Liver (tissue), 9 donors: ENCODE measurements around the gene NMNAT2. TPM values are rescaled to one million over a fixed set of nuclear protein-coding genes. Genes with fewer than 3 reads are reported as not detected.

ENCODE experiments used
- DNase-seq: peaks from one replicate; pipeline ENCODE4 v3.0.0-alpha.2; 2017; ENCODE audit warnings: low spot score
- H3K27ac ChIP-seq, 2 donors: one replicate each; pipeline ENCODE4 v1.7.0; 2013; ENCODE audit warnings: inconsistent platforms in 2 of 2, low read length in 2 of 2, control low read depth in 1 of 2, low read depth in 1 of 2, mild to moderate bottlenecking in 1 of 2
- H3K27me3 ChIP-seq, 4 donors: one replicate each; pipeline versions ENCODE4 v1.6.1 to v1.7.0; 2013; ENCODE audit warnings: low read length in 3 of 4, inconsistent platforms in 1 of 4, mild to moderate bottlenecking in 1 of 4, moderate library complexity in 1 of 4; ENCODE audit not compliant: control insufficient read depth in 4 of 4, insufficient read depth in 4 of 4
- H3K36me3 ChIP-seq, 4 donors: one replicate each; pipeline versions ENCODE4 v1.6.1 to v1.7.0; 2013; ENCODE audit warnings: low read length in 3 of 4, mild to moderate bottlenecking in 3 of 4, low read depth in 1 of 4, moderate library complexity in 1 of 4; ENCODE audit not compliant: control insufficient read depth in 4 of 4, insufficient read depth in 3 of 4
- H3K4me1 ChIP-seq, 4 donors: one replicate each; pipeline versions ENCODE4 v1.6.1 to v1.7.0; 2013; ENCODE audit warnings: low read length in 3 of 4, mild to moderate bottlenecking in 3 of 4, moderate library complexity in 1 of 4; ENCODE audit not compliant: control insufficient read depth in 4 of 4, insufficient read depth in 4 of 4
- H3K4me3 ChIP-seq, 3 donors: one replicate each; pipeline versions ENCODE4 v1.6.1 to v1.7.0; 2013; ENCODE audit warnings: low read length in 3 of 3, control low read depth in 1 of 3, low read depth in 1 of 3, mild to moderate bottlenecking in 1 of 3
- H3K9ac ChIP-seq, 2 donors: one replicate each; pipeline ENCODE4 v1.7.0; 2013; ENCODE audit warnings: low read length in 2 of 2, mild to moderate bottlenecking in 2 of 2, moderate library complexity in 2 of 2, control low read depth in 1 of 2, low read depth in 1 of 2
- H3K9me3 ChIP-seq, 4 donors: one replicate each; pipeline versions ENCODE4 v1.6.1 to v1.7.0; 2013; ENCODE audit warnings: low read length in 3 of 4; ENCODE audit not compliant: control insufficient read depth in 4 of 4
- EGR1 ChIP-seq, 2 donors: IDR thresholded peaks; 2 replicates each; pipeline ENCODE4 v1.6.1; 2016 to 2018; ENCODE audit warnings: antibody characterized with exemption in 2 of 2, low read depth in 2 of 2
- FOXA1 ChIP-seq: IDR thresholded peaks from 2 replicates; pipeline ENCODE4 v1.6.1; 2016; ENCODE audit warnings: antibody characterized with exemption
- FOXA2 ChIP-seq: IDR thresholded peaks from 2 replicates; pipeline ENCODE4 v1.6.1; 2016; ENCODE audit warnings: antibody characterized with exemption
- GABPA ChIP-seq, 2 donors: IDR thresholded peaks in 1 of 2; conservative IDR thresholded peaks in 1 of 2; 2 replicates each; pipeline ENCODE4 v1.6.1; 2016; ENCODE audit warnings: antibody characterized with exemption in 2 of 2, mild to moderate bottlenecking in 1 of 2, moderate library complexity in 1 of 2
- HNF4A ChIP-seq, 2 donors: conservative IDR thresholded peaks; 2 replicates each; pipeline ENCODE4 v1.6.1; 2016; ENCODE audit warnings: antibody characterized with exemption in 2 of 2, mild to moderate bottlenecking in 2 of 2
- HNF4G ChIP-seq: IDR thresholded peaks from 2 replicates; pipeline ENCODE4 v1.6.1; 2016; ENCODE audit warnings: antibody characterized with exemption
- JUND ChIP-seq, 2 donors: IDR thresholded peaks; 2 replicates each; pipeline ENCODE4 v1.6.1; 2016; ENCODE audit warnings: antibody characterized with exemption in 2 of 2
- NR2F2 ChIP-seq: IDR thresholded peaks from 2 replicates; pipeline ENCODE4 v1.6.1; 2016; ENCODE audit warnings: antibody characterized with exemption
- RAD21 ChIP-seq, 2 donors: IDR thresholded peaks; 2 replicates each; pipeline ENCODE4 v1.6.1; 2016; ENCODE audit warnings: antibody characterized with exemption in 2 of 2, mild to moderate bottlenecking in 2 of 2
- RXRA ChIP-seq, 2 donors: IDR thresholded peaks; 2 replicates each; pipeline ENCODE4 v1.6.1; 2017 to 2018; ENCODE audit warnings: antibody characterized with exemption in 2 of 2, mild to moderate bottlenecking in 1 of 2
- SP1 ChIP-seq: IDR thresholded peaks from 2 replicates; pipeline ENCODE4 v1.6.1; 2018; ENCODE audit warnings: antibody characterized with exemption, mild to moderate bottlenecking
- TAF1 ChIP-seq: conservative IDR thresholded peaks from 2 replicates; pipeline ENCODE4 v1.6.1; 2016; ENCODE audit warnings: antibody characterized with exemption, mild to moderate bottlenecking
- YY1 ChIP-seq: IDR thresholded peaks from 2 replicates; pipeline ENCODE4 v1.6.1; 2016; ENCODE audit warnings: antibody characterized with exemption, mild to moderate bottlenecking
- WGBS: extraction: QIAGEN DNeasy Blood & Tissue Kit; methylation state at CpG from one replicate; pipeline ENCODE4 v1.1.7; 2013; 5-methylcytosine and 5-hydroxymethylcytosine counted together
- polyA plus RNA-seq, 2 donors: library from polyadenylated mRNA; stranded (reverse) in 1 of 2; unstranded in 1 of 2; fragments of 200-250 nt in 1 of 2; fragments of >200 nt in 1 of 2; fragmentation: Nextera tagmentation in 1 of 2; extraction: Ambion mirVana in 1 of 2; gene quantifications; one replicate each; pipeline versions ENCODE4 v1.2.1 to v1.2.3, GENCODE V29; 2013 to 2015
- total RNA-seq, 2 donors: library from RNA; depleted of rRNA; stranded (reverse); fragments of >200 nt; gene quantifications; one replicate each; pipeline ENCODE4 v1.2.3, GENCODE V29; 2014
- TF ChIP-seq, protein P1 (sequence below): fragments of 150-350 bp; IDR thresholded peaks from 2 replicates; pipeline ENCODE4 v1.5.1; 2017; ENCODE audit warnings: improper control_type of control experiment, low read depth, low read length; ENCODE audit not compliant: missing input control
- TF ChIP-seq, protein P2 (sequence below): IDR thresholded peaks from 2 replicates; pipeline ENCODE4 v1.6.1; 2016; ENCODE audit warnings: antibody characterized with exemption
- TF ChIP-seq, protein P3 (sequence below): IDR thresholded peaks from 2 replicates; pipeline ENCODE4 v1.6.1; 2016; ENCODE audit warnings: antibody characterized with exemption, mild to moderate bottlenecking
- TF ChIP-seq, protein P4 (sequence below): IDR thresholded peaks from 2 replicates; pipeline ENCODE4 v1.6.1; 2016; ENCODE audit warnings: antibody characterized with exemption
- TF ChIP-seq, protein P5 (sequence below): IDR thresholded peaks from 2 replicates; pipeline ENCODE4 v1.6.1; 2016; ENCODE audit warnings: antibody characterized with exemption
- donor health status: healthy.
- donor health status: healthy.
- donor health status: healthy.
- donor health status: healthy.
- donor health status: healthy.

Gene NMNAT2
- total and polyA plus RNA-seq, 4 donors, result under 0.01 to 0.07 (median 0.05) TPM; not detected in 1

DNA sequence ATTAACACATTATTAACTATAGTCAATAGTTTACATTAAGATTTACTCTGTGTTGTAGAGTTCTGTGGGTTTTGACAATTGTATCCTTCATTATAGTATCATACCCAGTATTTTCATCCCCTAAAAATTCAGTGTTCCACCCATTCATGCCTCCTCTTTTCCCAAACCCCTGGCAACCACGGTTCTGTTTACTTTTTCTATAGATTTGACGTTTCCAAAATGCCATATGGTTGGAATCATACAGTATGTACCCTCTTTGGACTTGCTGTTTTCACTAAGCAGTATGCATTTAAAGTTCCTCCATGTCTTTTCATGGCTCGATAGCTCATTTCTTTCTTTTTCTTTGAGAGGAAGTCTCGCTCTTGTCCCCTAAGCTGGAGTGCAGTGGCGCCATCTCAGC is 122.7 kb downstream of the NMNAT2 start (continued):
- TF ChIP-seq, protein P1, sequence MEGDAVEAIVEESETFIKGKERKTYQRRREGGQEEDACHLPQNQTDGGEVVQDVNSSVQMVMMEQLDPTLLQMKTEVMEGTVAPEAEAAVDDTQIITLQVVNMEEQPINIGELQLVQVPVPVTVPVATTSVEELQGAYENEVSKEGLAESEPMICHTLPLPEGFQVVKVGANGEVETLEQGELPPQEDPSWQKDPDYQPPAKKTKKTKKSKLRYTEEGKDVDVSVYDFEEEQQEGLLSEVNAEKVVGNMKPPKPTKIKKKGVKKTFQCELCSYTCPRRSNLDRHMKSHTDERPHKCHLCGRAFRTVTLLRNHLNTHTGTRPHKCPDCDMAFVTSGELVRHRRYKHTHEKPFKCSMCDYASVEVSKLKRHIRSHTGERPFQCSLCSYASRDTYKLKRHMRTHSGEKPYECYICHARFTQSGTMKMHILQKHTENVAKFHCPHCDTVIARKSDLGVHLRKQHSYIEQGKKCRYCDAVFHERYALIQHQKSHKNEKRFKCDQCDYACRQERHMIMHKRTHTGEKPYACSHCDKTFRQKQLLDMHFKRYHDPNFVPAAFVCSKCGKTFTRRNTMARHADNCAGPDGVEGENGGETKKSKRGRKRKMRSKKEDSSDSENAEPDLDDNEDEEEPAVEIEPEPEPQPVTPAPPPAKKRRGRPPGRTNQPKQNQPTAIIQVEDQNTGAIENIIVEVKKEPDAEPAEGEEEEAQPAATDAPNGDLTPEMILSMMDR, result no peak
- TF ChIP-seq SP1 (no peak), EGR1 (IDR thresholded peaks at IDR 0.05; ENCODE audit: low read depth in 2 of 2) (no peak), YY1 (no peak)
- TF ChIP-seq, protein P2, sequence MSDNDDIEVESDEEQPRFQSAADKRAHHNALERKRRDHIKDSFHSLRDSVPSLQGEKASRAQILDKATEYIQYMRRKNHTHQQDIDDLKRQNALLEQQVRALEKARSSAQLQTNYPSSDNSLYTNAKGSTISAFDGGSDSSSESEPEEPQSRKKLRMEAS, result no peak

DNA sequence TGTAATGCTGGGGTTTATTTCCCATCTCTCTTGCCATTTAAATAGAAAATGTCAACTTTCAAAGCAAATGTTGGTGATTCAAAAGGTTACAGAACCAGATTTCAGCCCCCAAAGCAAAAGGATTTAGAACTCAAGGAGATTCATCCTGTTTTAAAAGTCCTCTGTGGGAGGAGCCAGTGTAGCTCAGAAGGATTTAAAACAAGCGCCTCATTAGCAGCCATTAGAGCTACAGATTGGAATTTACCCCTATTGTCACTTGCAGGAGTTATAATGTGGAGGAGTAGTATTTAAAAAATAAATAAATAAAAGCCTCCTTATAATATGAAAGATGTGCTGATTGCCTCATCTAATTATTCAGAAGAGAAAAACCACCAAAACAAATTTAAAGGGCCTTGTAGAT is 124.3 kb downstream of the NMNAT2 start:
- 96% methylated on average over 1 of the region's 1 CpG for WGBS
- TF ChIP-seq HNF4A (conservative IDR thresholded peaks at IDR 0.05), result no peak
- no peaks in the 10 kb centered on the region for H3K4me1 ChIP-seq
- no peak overlapping the region for H3K4me3 ChIP-seq
- H3K9ac ChIP-seq, result no peak overlapping the region
- H3K27ac ChIP-seq, result no peak overlapping the region
- no peaks in the 10 kb centered on the region for H3K27me3 ChIP-seq
- no peak for DNase-seq
- no peaks in the 10 kb centered on the region for H3K9me3 ChIP-seq
- no peaks in the 10 kb centered on the region for H3K36me3 ChIP-seq

DNA sequence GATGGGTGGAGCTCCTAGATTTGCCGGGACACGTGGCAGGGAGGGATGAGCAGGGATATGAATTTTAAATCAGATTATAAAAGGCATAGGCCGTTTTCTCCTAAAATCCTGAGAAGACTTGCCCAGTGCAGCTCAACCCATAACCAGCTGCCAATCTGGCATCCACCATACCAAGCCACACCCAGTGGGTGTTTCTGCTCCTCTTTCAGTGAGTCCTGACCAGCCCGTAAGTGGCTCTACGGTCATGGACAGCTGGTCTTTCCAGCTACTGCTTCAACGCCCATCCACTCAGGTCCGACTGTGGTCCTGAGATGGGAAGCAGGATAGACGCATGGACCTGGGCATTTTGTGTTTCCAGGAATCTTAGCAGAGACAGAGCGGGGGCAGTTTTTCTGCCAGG is 124.9 kb downstream of the NMNAT2 start:
- no peak for DNase-seq
- Histone ChIP-seq H3K9ac (no peak overlapping the region), H3K4me3 (no peak overlapping the region), H3K4me1 (no peaks in the 10 kb centered on the region), H3K9me3 (no peaks in the 10 kb centered on the region), H3K36me3 (no peaks in the 10 kb centered on the region), H3K27ac (no peak overlapping the region), H3K27me3 (no peaks in the 10 kb centered on the region)
- TF ChIP-seq FOXA1 (no peak), RAD21 (IDR thresholded peaks at IDR 0.05) (no peak), HNF4G (no peak), GABPA (IDR thresholded peaks at IDR 0.05 in 1 of 2, conservative IDR thresholded peaks at IDR 0.05 in 1 of 2) (no peak), YY1 (no peak), NR2F2 (no peak), HNF4A (conservative IDR thresholded peaks at IDR 0.05) (no peak), JUND (IDR thresholded peaks at IDR 0.05) (no peak), TAF1 (no peak), FOXA2 (no peak), RXRA (IDR thresholded peaks at IDR 0.05) (no peak), SP1 (no peak), EGR1 (IDR thresholded peaks at IDR 0.05; ENCODE audit: low read depth in 2 of 2) (no peak)
- TF ChIP-seq, protein P3, sequence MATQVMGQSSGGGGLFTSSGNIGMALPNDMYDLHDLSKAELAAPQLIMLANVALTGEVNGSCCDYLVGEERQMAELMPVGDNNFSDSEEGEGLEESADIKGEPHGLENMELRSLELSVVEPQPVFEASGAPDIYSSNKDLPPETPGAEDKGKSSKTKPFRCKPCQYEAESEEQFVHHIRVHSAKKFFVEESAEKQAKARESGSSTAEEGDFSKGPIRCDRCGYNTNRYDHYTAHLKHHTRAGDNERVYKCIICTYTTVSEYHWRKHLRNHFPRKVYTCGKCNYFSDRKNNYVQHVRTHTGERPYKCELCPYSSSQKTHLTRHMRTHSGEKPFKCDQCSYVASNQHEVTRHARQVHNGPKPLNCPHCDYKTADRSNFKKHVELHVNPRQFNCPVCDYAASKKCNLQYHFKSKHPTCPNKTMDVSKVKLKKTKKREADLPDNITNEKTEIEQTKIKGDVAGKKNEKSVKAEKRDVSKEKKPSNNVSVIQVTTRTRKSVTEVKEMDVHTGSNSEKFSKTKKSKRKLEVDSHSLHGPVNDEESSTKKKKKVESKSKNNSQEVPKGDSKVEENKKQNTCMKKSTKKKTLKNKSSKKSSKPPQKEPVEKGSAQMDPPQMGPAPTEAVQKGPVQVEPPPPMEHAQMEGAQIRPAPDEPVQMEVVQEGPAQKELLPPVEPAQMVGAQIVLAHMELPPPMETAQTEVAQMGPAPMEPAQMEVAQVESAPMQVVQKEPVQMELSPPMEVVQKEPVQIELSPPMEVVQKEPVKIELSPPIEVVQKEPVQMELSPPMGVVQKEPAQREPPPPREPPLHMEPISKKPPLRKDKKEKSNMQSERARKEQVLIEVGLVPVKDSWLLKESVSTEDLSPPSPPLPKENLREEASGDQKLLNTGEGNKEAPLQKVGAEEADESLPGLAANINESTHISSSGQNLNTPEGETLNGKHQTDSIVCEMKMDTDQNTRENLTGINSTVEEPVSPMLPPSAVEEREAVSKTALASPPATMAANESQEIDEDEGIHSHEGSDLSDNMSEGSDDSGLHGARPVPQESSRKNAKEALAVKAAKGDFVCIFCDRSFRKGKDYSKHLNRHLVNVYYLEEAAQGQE, result no peak
- TF ChIP-seq, protein P4, sequence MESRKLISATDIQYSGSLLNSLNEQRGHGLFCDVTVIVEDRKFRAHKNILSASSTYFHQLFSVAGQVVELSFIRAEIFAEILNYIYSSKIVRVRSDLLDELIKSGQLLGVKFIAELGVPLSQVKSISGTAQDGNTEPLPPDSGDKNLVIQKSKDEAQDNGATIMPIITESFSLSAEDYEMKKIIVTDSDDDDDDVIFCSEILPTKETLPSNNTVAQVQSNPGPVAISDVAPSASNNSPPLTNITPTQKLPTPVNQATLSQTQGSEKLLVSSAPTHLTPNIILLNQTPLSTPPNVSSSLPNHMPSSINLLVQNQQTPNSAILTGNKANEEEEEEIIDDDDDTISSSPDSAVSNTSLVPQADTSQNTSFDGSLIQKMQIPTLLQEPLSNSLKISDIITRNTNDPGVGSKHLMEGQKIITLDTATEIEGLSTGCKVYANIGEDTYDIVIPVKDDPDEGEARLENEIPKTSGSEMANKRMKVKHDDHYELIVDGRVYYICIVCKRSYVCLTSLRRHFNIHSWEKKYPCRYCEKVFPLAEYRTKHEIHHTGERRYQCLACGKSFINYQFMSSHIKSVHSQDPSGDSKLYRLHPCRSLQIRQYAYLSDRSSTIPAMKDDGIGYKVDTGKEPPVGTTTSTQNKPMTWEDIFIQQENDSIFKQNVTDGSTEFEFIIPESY, result no peak
- TF ChIP-seq, protein P1, result no peak
- TF ChIP-seq, protein P5, sequence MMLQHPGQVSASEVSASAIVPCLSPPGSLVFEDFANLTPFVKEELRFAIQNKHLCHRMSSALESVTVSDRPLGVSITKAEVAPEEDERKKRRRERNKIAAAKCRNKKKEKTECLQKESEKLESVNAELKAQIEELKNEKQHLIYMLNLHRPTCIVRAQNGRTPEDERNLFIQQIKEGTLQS, result no peak
- WGBS, result 89% methylated on average over 9 of the region's 9 CpGs
